Panc1 (cell line): ENCODE measurements around the gene PTX4. TPM values are rescaled to one million over a fixed set of nuclear protein-coding genes. Genes with fewer than 3 reads are reported as not detected.

Source experiments
- ATAC-seq: fragments of 200-7000 bp; cut with Tn5 transposase; 2 replicates; pipeline ENCODE4 v1.9.1; 2020; ENCODE audit warnings: mild to moderate bottlenecking, moderate library complexity
- Bru-seq: library from RNA; stranded (reverse); fragments of 400-500 nt; gene quantifications from one replicate; lab custom pipeline; 2021; lab: Mats Ljungman, UMichigan
- BruChase-seq, 2 experiments: library from RNA; stranded (reverse); fragments of 400-500 nt; gene quantifications; one replicate each; lab custom pipeline; 2021; lab: Mats Ljungman, UMichigan
- BruUV-seq: library from RNA; stranded (reverse); fragments of 400-500 nt; replicated peaks from 2 replicates; lab custom pipeline; 2021; lab: Mats Ljungman, UMichigan
- CTCF ChIA-PET: fragments of 300-600 bp; sonication (Branson Sonifier 250); formaldehyde crosslinking; loops from one replicate; lab custom pipeline; 2022; ENCODE audit warnings: antibody characterized with exemption; lab: Charles Lee
- POLR2A ChIA-PET: fragments of 300-600 bp; sonication (Branson Sonifier 250); formaldehyde crosslinking; loops from one replicate; lab custom pipeline; 2022; ENCODE audit warnings: antibody characterized with exemption; lab: Charles Lee
- DNase-seq: peaks from one replicate; pipeline ENCODE4 v3.0.0-alpha.2; 2010; ENCODE audit warnings: low read depth, low spot score
- H3K27ac ChIP-seq: 2 replicates; pipeline ENCODE4 v1.5.1; 2011; ENCODE audit warnings: mild to moderate bottlenecking, low read length, inconsistent platforms
- H3K27me3 ChIP-seq: fragments of 200-500 bp; sonication (Bioruptor generic); 2 replicates; pipeline ENCODE4 v1.6.0; 2014; ENCODE audit warnings: low read length, inconsistent platforms; ENCODE audit not compliant: control insufficient read depth, insufficient read depth
- H3K36me3 ChIP-seq: fragments of 200-500 bp; sonication (Bioruptor generic); 2 replicates; pipeline ENCODE4 v1.5.1; 2014; ENCODE audit warnings: inconsistent platforms, mild to moderate bottlenecking, low read length, moderate library complexity; ENCODE audit not compliant: control insufficient read depth, insufficient read depth
- H3K4me1 ChIP-seq: 2 replicates; pipeline ENCODE4 v1.5.1; 2011; ENCODE audit warnings: inconsistent platforms, mild to moderate bottlenecking, low read length, moderate library complexity; ENCODE audit not compliant: control insufficient read depth, insufficient read depth
- H3K4me3 ChIP-seq, 2 experiments: 2 replicates each; pipeline ENCODE4 v1.5.1; 2011 to 2012; ENCODE audit warnings: low read depth in 2 of 2, low read length in 2 of 2, mild to moderate bottlenecking in 2 of 2, inconsistent platforms in 1 of 2, moderate library complexity in 1 of 2
- H3K9me3 ChIP-seq: fragments of 200-500 bp; sonication (Bioruptor generic); 2 replicates; pipeline ENCODE4 v1.5.1; 2014; ENCODE audit warnings: low read depth, mild to moderate bottlenecking, inconsistent platforms, low read length, moderate library complexity; ENCODE audit not compliant: control insufficient read depth, insufficient read depth
- CTCF ChIP-seq: fragments of 450-650 bp; IDR thresholded peaks from 2 replicates; pipeline ENCODE4 v1.5.1; 2017; ENCODE audit warnings: mild to moderate bottlenecking
- POLR2AphosphoS5 ChIP-seq: IDR thresholded peaks from 2 replicates; pipeline ENCODE4 v1.6.1; 2012; ENCODE audit warnings: mild to moderate bottlenecking, low read depth, low read length, moderate library complexity
- REST ChIP-seq, 2 experiments: IDR thresholded peaks; 2 replicates each; pipeline ENCODE4 v1.6.1; 2011 to 2012; ENCODE audit warnings: low read depth in 2 of 2, control low read depth in 1 of 2, low read length in 1 of 2, mild to moderate bottlenecking in 1 of 2, moderate library complexity in 1 of 2; ENCODE audit not compliant: insufficient read depth in 1 of 2
- SIN3A ChIP-seq: IDR thresholded peaks from 2 replicates; pipeline ENCODE4 v1.6.1; 2012; ENCODE audit warnings: low read depth, mild to moderate bottlenecking, low read length, moderate library complexity, borderline replicate concordance; ENCODE audit not compliant: insufficient read depth
- TCF7L2 ChIP-seq: IDR thresholded peaks from 2 replicates; pipeline ENCODE4 v1.6.1; 2011; ENCODE audit warnings: mild to moderate bottlenecking, low read depth, low read length, inconsistent platforms
- in situ Hi-C: cut with HindIII; loops from 2 replicates; pipeline ENCODE4 v1.10.0; 2016; ENCODE audit warnings: low sequenced_read_pairs, low pct_unique_long_range_greater_than_20kb
- intact Hi-C: fragments of 100-400 bp; cut with micrococcal nuclease; formaldehyde crosslinking; loops from one replicate; pipeline ENCODE4 v1.10.0; 2022; ENCODE audit not compliant: unreplicated experiment
- long read RNA-seq: library from polyadenylated mRNA; unstranded; transcript quantifications from one replicate; pipeline ENCODE4 v2.0.0, GENCODE V29; 2021; ENCODE audit not compliant: unreplicated experiment
- polyA plus RNA-seq: library from polyadenylated mRNA; unstranded; fragments of >200 nt; gene quantifications from one replicate; pipeline ENCODE4 v1.2.1, GENCODE V29; 2012; ENCODE audit warnings: missing spikeins; ENCODE audit not compliant: insufficient read length
- total RNA-seq: library from RNA; stranded (reverse); gene quantifications from one replicate; pipeline ENCODE4 v1.2.1, GENCODE V29; 2021; ENCODE audit not compliant: unreplicated experiment

PTX4 gene
- total RNA-seq (not detected), Bru-seq, nascent RNA (percentile 22 among the genes with signal in this experiment), BruChase-seq, experiment 1, labeled RNA remaining after a 2-hour chase (percentile 20 among the genes with signal in this experiment), BruChase-seq, experiment 2, labeled RNA remaining after a 6-hour chase (percentile 13 among the genes with signal in this experiment)
- not detected for polyA plus RNA-seq
- long read RNA-seq, result 0 reads

GRCh38 chr16:1488619-1489018 is at the start of gene PTX4:
Gene PTX4, minus strand, starts transcription at chr16:1488944. Its CDS starts 35 bp downstream, at chr16:1488909.
- Histone ChIP-seq H3K27ac (no peak within 1 kb of the TSS), H3K4me1 (peaks cover 7% of the 10 kb centered on the region), H3K27me3 (no peaks in the 10 kb centered on the region), H3K9me3 (no peaks in the 10 kb centered on the region), H3K4me3 (no peak within 1 kb of the TSS), H3K36me3 (peaks cover under 1% of the 10 kb centered on the region; the same call in 1 of the 2 replicates)
- in situ Hi-C loops (no loop called here), intact Hi-C loops (no loop called here)
- ATAC-seq (no peak), DNase-seq (no peak)
- ChIA-PET POLR2A (no interaction called here), CTCF (no interaction called here)
- BruUV-seq, result no TSS peak
- TF ChIP-seq POLR2AphosphoS5, result no peak
- TF ChIP-seq TCF7L2, result no peak
- no peak for TF ChIP-seq CTCF
- TF ChIP-seq SIN3A, result no peak
- no peak for TF ChIP-seq REST (IDR thresholded peaks at IDR 0.05; ENCODE audit: insufficient read depth in 1 of 2, low read depth in 2 of 2, low read length in 1 of 2)

- Histone ChIP-seq H3K4me3 (no peak overlapping the region), H3K36me3 (no peaks in the 10 kb centered on the region), H3K27me3 (no peaks in the 10 kb centered on the region), H3K4me1 (no peaks in the 10 kb centered on the region), H3K9me3 (no peaks in the 10 kb centered on the region), H3K27ac (no peak overlapping the region)
- TF ChIP-seq REST (IDR thresholded peaks at IDR 0.05; ENCODE audit: insufficient read depth in 1 of 2, low read depth in 2 of 2, low read length in 1 of 2), result no peak
- in situ Hi-C loops (no loop called here), intact Hi-C loops (no loop called here)
- ATAC-seq (no peak), DNase-seq (no peak)
- ChIA-PET CTCF (no interaction called here), POLR2A (no interaction called here)
- no TSS peak for BruUV-seq
Observed at GRCh38 chr16:1537763-1538289, 49.1 kb upstream of the PTX4 start.
